Prostate gland (tissue), 2 donors: ENCODE results near the gene NKX1-1. TPM values are rescaled to one million over a fixed set of nuclear protein-coding genes. Genes with fewer than 3 reads are reported as not detected.

Experiments
- DNase-seq: peaks from one replicate; pipeline ENCODE4 v3.0.0-alpha.2; 2019; ENCODE audit warnings: low spot score
- H3K27ac ChIP-seq, 2 donors: fragments of 200-600 bp; sonication (generic); 2 replicates each; pipeline ENCODE4 v1.5.1; 2017 to 2019
- H3K27me3 ChIP-seq: fragments of 200-600 bp; sonication (generic); replicated peaks from 2 replicates; pipeline ENCODE4 v1.5.1; 2019; ENCODE audit not compliant: insufficient read depth
- H3K36me3 ChIP-seq, 2 donors: fragments of 200-600 bp; sonication (generic); 1 replicate in 1 of 2; 2 replicates in 1 of 2; pipeline versions ENCODE4 v1.5.1 to v1.8.1; 2017 to 2019
- H3K4me1 ChIP-seq: fragments of 200-600 bp; sonication (generic); replicated peaks from 2 replicates; pipeline ENCODE4 v1.5.1; 2019
- H3K4me3 ChIP-seq, 2 donors: fragments of 200-600 bp; sonication (generic); 2 replicates each; pipeline ENCODE4 v1.5.1; 2017 to 2019
- H3K9me3 ChIP-seq: fragments of 200-600 bp; sonication (generic); 2 replicates; pipeline ENCODE4 v1.5.1; 2017
- CTCF ChIP-seq, 4 experiments: fragments of 200-600 bp in 2 of 4; fragments of 450-650 bp in 2 of 4; sonication (generic) in 2 of 4; IDR thresholded peaks; 1 replicate in 3 of 4; 2 replicates in 1 of 4; pipeline ENCODE4 v1.5.1; 2016 to 2019; ENCODE audit warnings: antibody characterized with exemption in 4 of 4, mild to moderate bottlenecking in 2 of 4, moderate library complexity in 2 of 4
- POLR2A ChIP-seq: fragments of 450-650 bp; IDR thresholded peaks from one replicate; pipeline ENCODE4 v1.6.1; 2016; ENCODE audit warnings: antibody characterized with exemption, mild to moderate bottlenecking
- POLR2AphosphoS5 ChIP-seq: sonication (generic); formaldehyde crosslinking; IDR thresholded peaks from one replicate; pipeline ENCODE4 v1.6.1; 2017; ENCODE audit warnings: antibody characterized with exemption
- WGBS: methylation state at CpG from one replicate; pipeline ENCODE4 v1.1.5; 2018; 5-methylcytosine and 5-hydroxymethylcytosine counted together
- intact Hi-C: fragments of 100-400 bp; cut with DNase I; formaldehyde crosslinking; loops from one replicate; pipeline ENCODE4 v1.14.2; 2022
- total RNA-seq, 2 donors: library from RNA; depleted of rRNA; stranded (reverse); fragments of >200 nt; gene quantifications; one replicate each; pipeline ENCODE4 v1.1.0, GENCODE V29; 2016

NKX1-1 gene
- total RNA-seq, 2 donors from 2014 or later: not detected

GRCh38 chr4:1358421-1359143 lies 47.7 kb downstream of the NKX1-1 start:
- H3K36me3 ChIP-seq: peaks cover 0 to 6% of the 10 kb centered on the region in 2 donors
- WGBS: 91% methylated on average over 38 of the region's 38 CpGs
- no peak for DNase-seq
- H3K27ac ChIP-seq: no peak overlapping the region
- H3K27me3 ChIP-seq: no peaks in the 10 kb centered on the region
- H3K4me3 ChIP-seq: no peak overlapping the region
- intact Hi-C loops: loop anchor here (5.0 kb wide), 1 partner anchor 274 kb away; no protein-coding TSS in a partner anchor
- no peaks in the 10 kb centered on the region for H3K4me1 ChIP-seq
- H3K9me3 ChIP-seq: no peaks in the 10 kb centered on the region
- TF ChIP-seq CTCF (IDR thresholded peaks at IDR 0.05): no peak
- TF ChIP-seq POLR2A: no peak
- no peak for TF ChIP-seq POLR2AphosphoS5

- no peaks in the 10 kb centered on the region for H3K27me3 ChIP-seq
- no peak overlapping the region for H3K27ac ChIP-seq
- DNase-seq: no peak
- TF ChIP-seq POLR2AphosphoS5: no peak
- no peak for TF ChIP-seq POLR2A
- TF ChIP-seq CTCF (IDR thresholded peaks at IDR 0.05): no peak
- no peak overlapping the region for H3K4me3 ChIP-seq
- 93% methylated on average over 25 of the region's 27 CpGs for whole genome bisulfite sequencing
- intact Hi-C loops: loop anchor here (5.0 kb wide), 1 partner anchor 275 kb away; no protein-coding TSS in a partner anchor
- H3K9me3 ChIP-seq: no peaks in the 10 kb centered on the region
- no peaks in the 10 kb centered on the region for H3K4me1 ChIP-seq
- peaks cover 0 to 6% of the 10 kb centered on the region in 2 donors for H3K36me3 ChIP-seq
These were observed 48.6 kb downstream of the NKX1-1 start for GRCh38 chr4:1357356-1358248.

GRCh38 chr4:1356181-1356998 lies 49.9 kb downstream of the NKX1-1 start:
- intact Hi-C loops: loop anchor here (5.0 kb wide), 1 partner anchor 276 kb away; no protein-coding TSS in a partner anchor
- 54% methylated on average over 28 of the region's 28 CpGs for WGBS
- Histone ChIP-seq H3K4me1 (no peaks in the 10 kb centered on the region), H3K36me3 (peaks cover 0 to 6% of the 10 kb centered on the region in 2 donors), H3K4me3 (no peak overlapping the region), H3K27ac (no peak overlapping the region), H3K27me3 (no peaks in the 10 kb centered on the region), H3K9me3 (no peaks in the 10 kb centered on the region)
- DNase-seq: peak; percentile 38
- TF ChIP-seq POLR2A: no peak
- TF ChIP-seq CTCF (IDR thresholded peaks at IDR 0.05): peak; percentile 43 to 82 (median 74)
- no peak for TF ChIP-seq POLR2AphosphoS5

- H3K27me3 ChIP-seq: no peaks in the 10 kb centered on the region
- DNase-seq: no peak
- H3K4me3 ChIP-seq: no peak overlapping the region
- no peaks in the 10 kb centered on the region for H3K4me1 ChIP-seq
- intact Hi-C loops: loop anchor here (2.0 to 5.0 kb wide), 2 partner anchors 277 to 373 kb away; no protein-coding TSS in a partner anchor
- no peak for TF ChIP-seq POLR2AphosphoS5
- no peak for TF ChIP-seq POLR2A
- TF ChIP-seq CTCF (IDR thresholded peaks at IDR 0.05): no peak
- no peaks in the 10 kb centered on the region for H3K9me3 ChIP-seq
- WGBS: 90% methylated on average over 13 of the region's 14 CpGs
- peaks cover 0 to 6% of the 10 kb centered on the region in 2 donors for H3K36me3 ChIP-seq
- no peak overlapping the region for H3K27ac ChIP-seq
These were observed 50.9 kb downstream of the NKX1-1 start for GRCh38 chr4:1355378-1355777.
